ENCODE measurements around the gene MVB12B. TPM values are rescaled to one million over a fixed set of nuclear protein-coding genes. Genes with fewer than 3 reads are reported as not detected.
"Not testable (repeated sequence)": the region's sequence is repeated elsewhere in the genome, so short reads cannot be mapped to it uniquely, and the experiment has no call there.

The MVB12B gene
- total RNA-seq, 1 donor from 2014 or later: 8.8 TPM

DNA sequence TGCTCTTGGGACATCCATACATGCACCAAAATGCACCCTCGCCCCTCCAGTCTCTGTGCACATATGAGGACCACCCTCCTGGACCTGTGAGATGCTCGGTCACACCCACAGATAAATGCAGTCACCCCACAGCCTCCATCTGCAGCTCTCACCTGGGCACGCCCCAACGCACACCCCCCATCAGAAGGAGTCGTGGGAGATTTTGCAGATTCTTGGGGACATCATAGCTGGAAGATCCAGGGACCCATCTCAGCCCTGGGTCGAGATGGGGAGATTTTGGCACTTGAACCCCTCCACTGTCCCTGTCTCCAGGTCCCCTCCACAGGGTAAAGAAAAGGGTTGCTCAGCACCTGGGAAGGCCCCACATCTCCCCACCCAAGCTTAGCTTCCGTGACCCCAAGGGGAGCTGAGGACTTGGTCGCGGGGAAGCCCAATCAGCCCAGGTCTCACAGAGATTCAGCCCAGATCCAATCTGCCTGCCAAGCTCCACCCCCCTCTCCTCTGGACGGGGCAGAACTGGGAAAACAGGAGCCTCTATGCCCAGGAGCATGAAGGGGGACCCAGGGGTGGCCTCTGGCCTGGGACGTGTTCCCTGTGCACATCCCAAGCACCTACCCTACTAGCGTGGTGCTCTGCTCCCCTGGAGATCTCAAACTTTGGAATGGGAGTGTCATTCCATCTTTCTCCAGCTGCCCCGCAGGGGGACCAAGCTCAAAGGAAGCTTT, 197.9 kb downstream of the MVB12B start:
- ATAC-seq (no peak), DNase-seq (ENCODE audit: low spot score) (no peak)

GRCh38 chr9:126526218-126527108, 199.8 kb downstream of the MVB12B start:
- DNase-seq (ENCODE audit: low spot score) (no peak), ATAC-seq (peak; percentile 80)

GRCh38 chr9:126527109-126527825, 200.6 kb downstream of the MVB12B start:
- DNase-seq (ENCODE audit: low spot score): no peak
- peak; percentile 30 for ATAC-seq

- DNase-seq (ENCODE audit: low spot score) (no peak), ATAC-seq (no peak)
These were observed 201.5 kb downstream of the MVB12B start for GRCh38 chr9:126528111-126528510.

GRCh38 chr9:126528915-126529314, 202.3 kb downstream of the MVB12B start:
- DNase-seq (ENCODE audit: low spot score) (no peak), ATAC-seq (no peak)

DNA sequence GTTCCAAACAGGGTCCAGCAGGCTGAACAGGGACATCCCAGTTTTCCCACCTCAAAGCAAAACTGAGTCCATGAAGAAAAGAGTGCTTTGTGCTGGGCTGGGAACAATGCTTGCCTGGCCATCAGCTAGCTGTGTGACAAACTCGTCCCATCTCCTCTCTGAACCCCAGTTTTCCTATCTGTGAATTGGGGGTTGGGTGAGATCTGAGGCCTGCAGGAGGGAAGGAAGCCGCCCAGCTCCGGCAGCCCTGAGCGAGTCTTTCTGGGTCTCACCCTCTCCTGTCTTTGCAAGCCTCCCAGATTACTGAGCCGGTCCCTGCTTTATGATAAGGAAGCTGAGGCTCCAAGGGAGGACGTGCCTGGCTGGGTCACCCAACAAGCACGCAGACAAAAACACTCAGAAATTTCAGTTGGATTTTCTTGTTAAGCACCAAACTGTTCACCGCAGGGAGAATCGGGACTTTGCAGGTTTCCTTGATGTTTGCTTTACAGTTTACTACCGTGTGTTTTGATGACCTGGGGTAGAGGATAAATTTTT, 204.5 kb downstream of the MVB12B start:
- DNase-seq (ENCODE audit: low spot score) (no peak), ATAC-seq (no peak)

DNA sequence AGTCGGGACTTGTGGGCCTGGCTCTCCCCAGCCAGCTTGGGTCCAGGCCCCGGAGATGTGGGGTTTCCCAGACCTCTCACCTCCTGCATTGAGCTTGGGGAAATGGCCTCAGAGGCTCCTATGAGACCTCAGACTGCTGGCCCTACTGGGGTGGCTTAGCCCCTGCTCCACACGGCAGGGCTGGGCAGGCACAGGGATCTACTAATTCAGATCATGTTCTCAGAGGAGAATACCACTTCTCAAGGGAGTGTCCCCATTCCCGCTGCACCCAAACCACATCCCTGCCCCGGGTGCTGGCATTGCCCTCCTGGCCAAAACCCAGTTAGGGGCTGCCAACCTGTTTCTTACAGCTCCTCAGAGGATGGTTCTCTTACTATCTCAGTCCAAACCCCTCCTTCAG, 205.0 kb downstream of the MVB12B start:
- ATAC-seq: no peak
- no peak for DNase-seq (ENCODE audit: low spot score)

DNA sequence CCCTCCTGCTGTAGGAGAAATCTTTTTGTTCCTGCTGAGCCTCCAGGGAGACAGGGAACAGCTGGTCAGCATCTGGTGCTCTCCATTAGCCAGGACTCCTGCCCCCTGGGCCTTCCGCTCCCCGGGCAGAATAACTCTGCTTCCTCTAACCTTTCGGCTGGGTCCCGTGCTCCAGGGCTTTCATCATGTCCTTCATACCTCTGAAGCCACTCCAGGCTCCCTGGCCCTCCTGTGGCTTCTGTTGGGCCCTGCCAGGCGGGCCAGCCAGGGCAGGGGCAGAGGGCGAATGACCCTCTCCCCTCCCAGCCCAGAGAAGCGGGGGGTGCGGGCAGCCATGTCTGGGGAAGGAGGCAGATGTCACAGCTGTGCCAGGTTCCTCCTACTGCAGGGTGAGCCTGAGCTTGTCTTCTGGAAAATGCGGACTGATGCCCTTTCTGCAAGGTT, 205.4 kb downstream of the MVB12B start:
- DNase-seq (ENCODE audit: low spot score) (no peak), ATAC-seq (no peak)

DNA sequence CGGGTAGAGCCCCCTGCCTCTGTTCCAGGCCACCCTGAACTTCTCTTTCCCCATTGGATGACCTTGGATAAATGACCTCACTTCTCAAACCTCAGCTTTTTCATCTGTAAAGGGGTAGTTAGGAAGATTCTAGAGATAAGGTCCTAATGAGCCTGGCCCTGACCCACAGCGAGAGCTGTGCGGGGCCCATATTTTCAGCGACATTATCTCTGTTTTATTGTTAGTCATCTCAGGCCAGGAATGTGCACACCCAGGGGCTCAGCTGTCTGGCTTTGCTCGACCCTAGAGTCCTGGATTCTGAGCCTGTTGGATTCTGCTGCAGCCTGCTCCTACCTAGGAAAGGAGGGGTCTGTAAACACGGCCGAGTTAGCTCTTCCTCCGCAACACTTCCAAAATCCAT, 205.9 kb downstream of the MVB12B start:
- no peak for DNase-seq (ENCODE audit: low spot score)
- no peak for ATAC-seq

DNA sequence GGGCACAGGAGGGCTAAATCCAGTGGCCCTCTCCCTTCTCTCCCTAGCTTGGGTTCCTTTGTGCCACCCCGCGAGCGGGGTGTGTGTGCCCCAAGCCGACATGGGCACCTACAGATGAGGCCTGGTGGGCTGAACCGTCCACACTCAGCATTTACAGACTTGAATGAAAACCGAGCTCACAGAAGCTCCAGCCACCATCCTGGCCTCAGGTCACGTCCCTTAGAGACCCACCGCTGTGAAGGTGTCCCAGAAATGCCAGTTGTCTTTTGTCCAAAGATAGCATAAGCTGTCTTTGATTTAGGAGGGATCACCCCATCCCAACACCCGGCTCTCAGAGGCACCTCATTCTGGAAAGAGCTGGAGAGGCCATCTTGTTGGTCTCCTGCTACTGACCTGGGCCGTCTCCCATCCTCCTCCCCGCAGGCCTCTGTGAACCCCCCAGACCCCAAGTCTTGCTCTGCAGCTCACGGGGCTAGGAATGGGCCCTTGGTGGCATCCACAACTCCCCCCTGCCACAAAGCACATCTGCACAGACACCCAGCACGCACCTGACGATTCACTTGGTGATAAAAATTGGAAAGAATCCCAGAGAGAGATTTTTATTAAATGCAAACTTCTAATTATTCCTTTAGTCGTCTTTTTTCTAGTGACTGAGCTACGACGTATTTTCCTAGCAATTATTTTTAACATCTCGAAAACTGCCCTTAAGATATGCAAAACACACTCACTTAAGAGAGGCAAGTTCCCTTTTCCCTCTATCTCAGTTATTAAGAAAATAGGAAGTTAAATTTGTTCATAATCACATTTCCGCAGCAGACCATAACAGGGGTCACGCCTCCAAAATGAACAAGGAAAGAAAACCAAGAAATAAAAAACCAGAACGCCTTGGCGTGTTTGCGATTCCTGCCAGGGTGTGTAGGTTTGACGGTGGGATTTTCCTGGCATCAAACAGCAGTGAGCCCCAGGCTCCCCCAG, 206.6 kb downstream of the MVB12B start:
- ATAC-seq (no peak), DNase-seq (ENCODE audit: low spot score) (no peak)

DNA sequence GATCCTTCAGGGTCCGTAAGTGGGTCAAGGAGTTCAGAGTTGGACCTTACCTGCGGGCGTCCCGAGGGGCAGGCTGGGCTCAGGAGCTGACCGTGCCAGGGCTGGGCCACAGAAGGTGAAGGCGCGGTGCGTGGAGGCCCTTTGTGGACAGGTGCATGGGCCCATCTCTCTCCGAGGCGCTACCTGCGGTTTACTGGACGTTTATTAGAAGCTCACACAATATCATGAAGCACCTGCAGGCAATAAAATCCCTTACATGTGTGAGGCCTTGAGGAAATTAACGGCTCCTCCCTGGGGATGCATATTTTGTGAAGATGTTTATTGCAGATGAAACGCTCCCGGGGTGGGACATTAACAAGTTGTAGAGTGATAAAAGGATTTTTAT, 207.3 kb downstream of the MVB12B start:
- no peak for DNase-seq (ENCODE audit: low spot score)
- ATAC-seq: no peak

DNA sequence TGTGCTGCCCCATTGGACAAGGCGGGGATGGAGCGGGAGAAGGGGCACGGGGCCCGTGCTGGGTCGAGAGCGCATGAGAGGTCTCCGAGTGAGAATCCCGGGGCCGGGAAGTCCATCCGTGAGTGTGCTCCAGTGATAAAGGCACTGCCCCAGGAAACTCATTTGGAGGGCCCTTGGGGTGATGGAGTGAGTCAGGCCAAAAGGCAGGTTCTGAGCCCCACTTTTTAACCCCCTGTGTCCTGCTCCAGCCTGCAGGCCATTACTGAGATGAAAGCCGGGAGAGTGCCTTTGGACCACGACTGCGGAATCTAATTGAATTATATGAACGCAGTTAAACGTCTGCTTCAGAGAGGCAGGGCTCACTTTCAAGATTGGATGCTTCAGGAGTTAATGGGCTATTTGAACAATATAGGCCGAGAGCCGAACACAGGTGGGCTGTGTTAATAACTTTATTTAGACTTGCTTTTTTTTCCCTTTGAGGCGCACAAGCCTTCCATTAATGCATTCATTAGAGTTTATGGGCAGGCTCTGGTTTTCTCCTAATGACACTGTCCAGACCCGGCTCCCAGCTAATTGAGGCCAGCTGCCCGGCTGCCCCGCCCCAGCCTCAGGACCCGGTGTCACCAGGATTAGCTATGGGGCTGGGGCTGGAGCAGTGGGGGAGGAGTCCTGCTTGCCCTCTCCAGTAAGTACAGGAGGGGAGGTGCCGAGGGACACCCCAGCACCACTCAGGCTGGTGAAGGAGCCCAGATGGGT, 208.0 kb downstream of the MVB12B start:
- ATAC-seq (no peak), DNase-seq (ENCODE audit: low spot score) (no peak)

DNA sequence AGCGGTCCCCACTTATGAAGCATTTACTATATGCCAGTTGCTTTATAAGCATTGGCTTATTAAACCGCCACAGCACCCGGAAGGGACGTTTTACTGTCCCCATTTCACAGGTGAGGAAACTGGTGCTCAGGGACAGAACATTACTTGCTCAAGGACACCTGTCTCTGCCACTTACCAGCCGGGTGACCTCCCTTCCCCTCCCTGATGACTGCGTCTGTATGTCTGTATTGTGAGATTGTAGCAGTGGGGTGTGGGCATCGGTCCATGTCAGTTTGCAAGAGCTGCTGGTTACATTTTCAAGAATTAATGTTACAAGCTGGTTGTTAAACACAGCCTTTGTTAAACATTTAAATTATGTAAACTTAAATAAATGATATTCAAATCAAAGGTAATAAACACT, 209.5 kb downstream of the MVB12B start:
- ATAC-seq: no peak

GRCh38 chr9:126536841-126537465, 210.3 kb downstream of the MVB12B start:
- ATAC-seq (no peak), DNase-seq (ENCODE audit: low spot score) (no peak)

More for the DNA sequence above, 209.5 kb downstream of the MVB12B start:
- DNase-seq (ENCODE audit: low spot score): no peak

DNA sequence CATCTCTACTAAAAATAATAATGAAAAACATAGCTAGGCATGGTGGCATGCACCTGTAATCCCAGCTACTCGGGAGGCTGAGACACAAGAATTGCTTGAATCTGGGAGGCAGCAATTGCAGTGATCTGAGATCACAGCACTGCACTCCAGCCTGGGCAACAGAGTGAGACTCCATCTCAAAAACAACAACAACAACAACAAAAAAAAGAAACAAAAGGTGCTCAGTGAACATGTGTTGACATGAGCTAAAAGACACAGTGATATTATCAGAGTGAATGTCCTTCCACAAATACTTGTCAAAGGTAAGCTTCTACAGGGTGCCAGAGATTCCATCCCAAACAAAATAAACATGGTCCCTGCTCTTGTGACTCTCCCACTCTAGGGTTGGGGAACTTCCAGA, 211.9 kb downstream of the MVB12B start:
- ATAC-seq (no peak), DNase-seq (ENCODE audit: low spot score) (no peak)

DNA sequence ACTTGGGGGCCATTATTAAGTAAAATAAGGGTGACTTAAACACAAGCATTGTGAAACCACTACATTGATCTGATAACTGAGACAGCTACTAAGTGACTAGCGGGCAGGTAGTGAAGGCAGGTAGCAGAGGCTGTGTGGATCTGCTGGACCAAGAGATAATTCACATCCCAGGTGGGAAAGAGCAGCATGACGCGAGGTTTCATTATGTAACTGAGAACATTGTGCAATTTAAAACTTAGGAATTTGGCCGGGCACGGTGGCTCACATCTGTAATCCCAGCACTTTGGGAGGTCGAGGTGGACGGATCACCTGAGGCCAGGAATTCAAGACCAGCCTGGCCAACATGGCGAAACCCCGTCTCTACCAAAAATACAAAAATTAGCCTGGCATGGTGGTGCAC, 213.8 kb downstream of the MVB12B start:
- not testable (repeated sequence) for DNase-seq (ENCODE audit: low spot score)
- peak; percentile 43 for ATAC-seq

DNA sequence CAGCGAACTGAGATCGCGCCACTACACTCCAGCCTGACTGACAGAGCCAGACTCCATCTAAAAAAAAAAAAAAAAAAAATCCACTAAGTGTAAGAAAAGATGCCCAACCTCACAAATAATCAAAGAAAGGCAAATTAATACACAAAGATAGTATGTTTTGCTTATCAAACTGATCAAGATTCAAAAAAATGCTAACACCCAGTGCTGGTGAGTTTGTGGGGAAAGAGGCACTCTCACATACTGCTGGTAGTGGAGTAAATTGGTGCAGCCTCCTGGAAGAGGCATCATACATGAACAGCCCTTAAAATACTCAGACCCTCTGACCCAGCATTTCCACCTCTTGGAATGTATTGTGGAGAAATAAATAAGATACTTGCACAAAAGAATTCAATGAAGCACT, 216.9 kb downstream of the MVB12B start:
- no peak for ATAC-seq
- no peak for DNase-seq (ENCODE audit: low spot score)

DNA sequence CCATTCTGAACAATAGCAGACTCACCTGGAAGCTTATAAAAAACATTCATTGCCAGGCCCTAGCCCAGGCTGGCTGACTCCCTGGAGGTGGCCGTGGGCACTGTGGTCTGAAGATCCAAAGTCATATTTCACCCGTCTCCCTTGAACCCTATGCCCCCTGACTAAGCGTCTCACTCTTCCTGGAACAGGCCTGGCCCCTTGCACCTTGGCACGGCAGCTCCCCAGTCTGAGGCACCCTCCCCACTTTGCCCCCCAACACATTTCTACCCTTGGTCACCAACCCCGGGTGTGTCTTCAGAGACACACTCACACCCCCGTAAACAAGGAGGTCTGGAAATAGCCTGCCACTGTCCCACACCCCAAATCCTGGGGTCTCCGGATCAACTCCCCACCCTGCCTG, 218.5 kb downstream of the MVB12B start:
- DNase-seq (ENCODE audit: low spot score): no peak
- ATAC-seq: no peak

DNA sequence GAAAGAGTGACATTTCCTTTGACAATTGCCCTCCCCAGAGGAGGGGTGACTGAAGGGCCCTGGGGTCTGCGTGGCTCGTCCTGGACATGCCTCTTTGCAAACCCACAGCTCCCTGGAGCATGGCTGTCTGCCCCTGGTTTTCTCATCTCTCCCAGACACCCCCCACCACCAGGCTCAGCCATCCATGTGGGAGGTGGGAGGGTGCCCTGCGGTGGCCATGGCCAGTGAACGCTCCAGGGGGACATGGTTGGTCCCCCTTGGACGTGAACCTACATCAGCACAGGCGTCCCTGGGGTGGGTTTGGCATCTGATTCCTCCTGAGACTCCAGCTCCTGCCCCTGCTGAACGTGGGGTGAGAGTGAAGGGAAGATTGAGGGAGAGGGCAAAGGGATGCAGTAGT, 219.4 kb downstream of the MVB12B start:
- no peak for DNase-seq (ENCODE audit: low spot score)
- ATAC-seq: no peak
